MCF 10A (cell line): ENCODE results near the gene GLT1D1. TPM values are rescaled to one million over a fixed set of nuclear protein-coding genes. Genes with fewer than 3 reads are reported as not detected.

Experiments used
- BruUV-seq: library from RNA; stranded (reverse); fragments of 400-500 nt; replicated peaks from 2 replicates; lab custom pipeline; 2021; lab: Mats Ljungman, UMichigan
- CTCF ChIA-PET: fragments of 300-600 bp; sonication (Branson Sonifier 250); formaldehyde crosslinking; extraction: SDS; loops from one replicate; lab custom pipeline; 2021; ENCODE audit warnings: antibody characterized with exemption, inconsistent platforms; lab: Yijun Ruan, JAX
- POLR2A ChIA-PET: fragments of 300-600, 350-650 bp; sonication (Branson Sonifier 250); formaldehyde crosslinking; extraction: SDS; loops from one replicate; lab custom pipeline; 2020; ENCODE audit warnings: antibody characterized with exemption, inconsistent platforms; lab: Yijun Ruan, JAX
- DNase-seq: peaks from one replicate; pipeline ENCODE4 v3.0.0-alpha.2; 2018; ENCODE audit not compliant: unreplicated experiment
- H3K27ac Mint-ChIP-seq: one replicate; pipeline ENCODE4 v1.8.0; 2022; ENCODE audit warnings: mild to moderate bottlenecking, low read depth, mixed read lengths; ENCODE audit not compliant: unreplicated experiment
- H3K27me3 Mint-ChIP-seq: one replicate; pipeline ENCODE4 v1.8.0; 2022; ENCODE audit warnings: mixed read lengths; ENCODE audit not compliant: insufficient read depth, unreplicated experiment
- H3K36me3 Mint-ChIP-seq: one replicate; pipeline ENCODE4 v1.8.0; 2022; ENCODE audit warnings: mild to moderate bottlenecking, moderate library complexity, mixed read lengths; ENCODE audit not compliant: insufficient read depth, unreplicated experiment
- H3K4me1 Mint-ChIP-seq: one replicate; pipeline ENCODE4 v1.8.0; 2022; ENCODE audit warnings: mixed read lengths; ENCODE audit not compliant: insufficient read depth, unreplicated experiment
- H3K4me3 Mint-ChIP-seq: one replicate; pipeline ENCODE4 v1.8.0; 2022; ENCODE audit warnings: mild to moderate bottlenecking, moderate library complexity, mixed read lengths; ENCODE audit not compliant: unreplicated experiment
- H3K9me3 Mint-ChIP-seq: one replicate; pipeline ENCODE4 v1.8.0; 2022; ENCODE audit warnings: mixed read lengths; ENCODE audit not compliant: unreplicated experiment
- intact Hi-C: fragments of 100-400 bp; cut with micrococcal nuclease; formaldehyde crosslinking; loops from 2 replicates; pipeline ENCODE4 v1.14.1; 2022
- total RNA-seq: library from RNA; stranded (reverse); gene quantifications from 2 replicates; pipeline ENCODE4 v1.2.3, GENCODE V29; 2022
- TF ChIP-seq, protein P1 (sequence below): fragments of 200-600 bp; IDR thresholded peaks from one replicate; pipeline ENCODE4 v1.8.0; 2022; ENCODE audit warnings: antibody characterized with exemption, mild to moderate bottlenecking; ENCODE audit not compliant: unreplicated experiment

The GLT1D1 gene
- total RNA-seq, 1 experiment from 2014 or later: not detected

DNA sequence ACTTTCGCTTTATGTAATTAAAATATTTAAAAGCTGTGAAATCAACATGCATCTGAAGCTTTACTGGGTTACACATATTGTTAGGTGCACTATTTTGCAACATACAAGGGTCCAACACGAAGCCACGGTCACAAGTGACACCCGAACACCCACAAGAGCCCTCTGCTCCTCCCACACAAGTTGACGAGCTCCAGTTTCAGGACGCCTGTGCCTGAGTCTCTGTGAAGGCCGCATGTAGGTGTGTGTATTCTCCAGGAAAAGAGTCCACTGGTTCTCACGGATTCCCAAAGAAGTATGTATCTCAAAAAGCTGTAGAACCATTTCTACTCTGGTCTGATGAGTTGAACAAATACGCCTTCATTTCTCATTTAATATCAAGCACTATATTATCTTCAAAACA lies 41.5 kb upstream of the GLT1D1 start:
- H3K27me3 Mint-ChIP-seq: no peaks in the 10 kb centered on the region
- H3K4me1 Mint-ChIP-seq: peaks cover 13% of the 10 kb centered on the region
- DNase-seq: no peak
- H3K36me3 Mint-ChIP-seq: peaks cover 74% of the 10 kb centered on the region
- no TSS peak for BruUV-seq
- POLR2A ChIA-PET: no interaction called here
- TF ChIP-seq, protein P1, sequence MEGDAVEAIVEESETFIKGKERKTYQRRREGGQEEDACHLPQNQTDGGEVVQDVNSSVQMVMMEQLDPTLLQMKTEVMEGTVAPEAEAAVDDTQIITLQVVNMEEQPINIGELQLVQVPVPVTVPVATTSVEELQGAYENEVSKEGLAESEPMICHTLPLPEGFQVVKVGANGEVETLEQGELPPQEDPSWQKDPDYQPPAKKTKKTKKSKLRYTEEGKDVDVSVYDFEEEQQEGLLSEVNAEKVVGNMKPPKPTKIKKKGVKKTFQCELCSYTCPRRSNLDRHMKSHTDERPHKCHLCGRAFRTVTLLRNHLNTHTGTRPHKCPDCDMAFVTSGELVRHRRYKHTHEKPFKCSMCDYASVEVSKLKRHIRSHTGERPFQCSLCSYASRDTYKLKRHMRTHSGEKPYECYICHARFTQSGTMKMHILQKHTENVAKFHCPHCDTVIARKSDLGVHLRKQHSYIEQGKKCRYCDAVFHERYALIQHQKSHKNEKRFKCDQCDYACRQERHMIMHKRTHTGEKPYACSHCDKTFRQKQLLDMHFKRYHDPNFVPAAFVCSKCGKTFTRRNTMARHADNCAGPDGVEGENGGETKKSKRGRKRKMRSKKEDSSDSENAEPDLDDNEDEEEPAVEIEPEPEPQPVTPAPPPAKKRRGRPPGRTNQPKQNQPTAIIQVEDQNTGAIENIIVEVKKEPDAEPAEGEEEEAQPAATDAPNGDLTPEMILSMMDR: no peak
- intact Hi-C loops: no loop called here
- no peak overlapping the region for H3K4me3 Mint-ChIP-seq
- no peaks in the 10 kb centered on the region for H3K9me3 Mint-ChIP-seq
- no peak overlapping the region for H3K27ac Mint-ChIP-seq
- CTCF ChIA-PET: interaction anchor here (0.8 kb wide), 1 partner anchor 8 kb away, joined by 3 read pairs; no protein-coding TSS in a partner anchor

DNA sequence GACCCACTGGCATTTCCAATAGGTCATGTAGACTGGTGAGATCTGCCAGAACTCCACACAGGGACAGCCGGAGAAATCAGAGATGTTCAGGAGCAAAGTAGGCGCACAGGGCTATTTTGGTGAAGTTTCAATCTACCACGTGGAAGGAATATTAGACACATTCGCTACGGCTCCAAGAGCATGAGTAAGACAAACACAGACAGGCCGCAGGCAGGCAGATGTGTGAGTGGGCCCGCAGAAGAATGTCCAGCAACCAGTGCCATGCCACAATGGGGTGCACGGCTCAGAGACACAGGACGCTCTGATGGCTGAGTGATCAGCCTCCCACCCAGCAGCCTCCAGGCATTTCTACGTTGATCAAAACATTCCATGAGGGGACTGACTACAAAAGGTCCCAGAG lies 39.9 kb upstream of the GLT1D1 start:
- peaks cover 29% of the 10 kb centered on the region for H3K4me1 Mint-ChIP-seq
- no peaks in the 10 kb centered on the region for H3K9me3 Mint-ChIP-seq
- H3K27ac Mint-ChIP-seq: no peak overlapping the region
- BruUV-seq: no TSS peak
- peaks cover 62% of the 10 kb centered on the region for H3K36me3 Mint-ChIP-seq
- TF ChIP-seq, protein P1: no peak
- no peaks in the 10 kb centered on the region for H3K27me3 Mint-ChIP-seq
- no peak for DNase-seq
- POLR2A ChIA-PET: no interaction called here
- no peak overlapping the region for H3K4me3 Mint-ChIP-seq
- CTCF ChIA-PET: no interaction called here
- intact Hi-C loops: no loop called here

DNA sequence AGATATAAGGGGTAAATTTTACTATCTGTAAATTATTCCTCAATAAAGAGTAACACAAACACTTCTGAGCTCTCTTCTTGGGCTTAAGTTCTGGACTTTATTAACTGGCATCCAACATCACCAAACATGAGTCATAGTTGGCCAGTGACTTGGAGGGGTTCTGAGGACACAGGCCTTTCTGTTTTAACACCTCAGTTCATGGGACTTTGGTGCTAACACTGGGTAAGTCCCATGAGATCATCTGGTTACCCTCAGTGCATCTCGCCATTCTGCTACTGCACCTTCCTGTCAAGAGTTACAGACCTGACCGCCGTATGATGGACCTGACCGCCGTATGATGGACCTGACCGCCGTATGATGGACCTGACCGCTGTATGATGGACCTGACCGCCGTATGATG lies 39.4 kb upstream of the GLT1D1 start:
- H3K4me1 Mint-ChIP-seq: peaks cover 34% of the 10 kb centered on the region
- H3K4me3 Mint-ChIP-seq: no peak overlapping the region
- POLR2A ChIA-PET: no interaction called here
- intact Hi-C loops: no loop called here
- TF ChIP-seq, protein P1: no peak
- H3K27ac Mint-ChIP-seq: no peak overlapping the region
- no peaks in the 10 kb centered on the region for H3K27me3 Mint-ChIP-seq
- no TSS peak for BruUV-seq
- CTCF ChIA-PET: no interaction called here
- H3K36me3 Mint-ChIP-seq: peaks cover 58% of the 10 kb centered on the region
- no peaks in the 10 kb centered on the region for H3K9me3 Mint-ChIP-seq
- no peak for DNase-seq

DNA sequence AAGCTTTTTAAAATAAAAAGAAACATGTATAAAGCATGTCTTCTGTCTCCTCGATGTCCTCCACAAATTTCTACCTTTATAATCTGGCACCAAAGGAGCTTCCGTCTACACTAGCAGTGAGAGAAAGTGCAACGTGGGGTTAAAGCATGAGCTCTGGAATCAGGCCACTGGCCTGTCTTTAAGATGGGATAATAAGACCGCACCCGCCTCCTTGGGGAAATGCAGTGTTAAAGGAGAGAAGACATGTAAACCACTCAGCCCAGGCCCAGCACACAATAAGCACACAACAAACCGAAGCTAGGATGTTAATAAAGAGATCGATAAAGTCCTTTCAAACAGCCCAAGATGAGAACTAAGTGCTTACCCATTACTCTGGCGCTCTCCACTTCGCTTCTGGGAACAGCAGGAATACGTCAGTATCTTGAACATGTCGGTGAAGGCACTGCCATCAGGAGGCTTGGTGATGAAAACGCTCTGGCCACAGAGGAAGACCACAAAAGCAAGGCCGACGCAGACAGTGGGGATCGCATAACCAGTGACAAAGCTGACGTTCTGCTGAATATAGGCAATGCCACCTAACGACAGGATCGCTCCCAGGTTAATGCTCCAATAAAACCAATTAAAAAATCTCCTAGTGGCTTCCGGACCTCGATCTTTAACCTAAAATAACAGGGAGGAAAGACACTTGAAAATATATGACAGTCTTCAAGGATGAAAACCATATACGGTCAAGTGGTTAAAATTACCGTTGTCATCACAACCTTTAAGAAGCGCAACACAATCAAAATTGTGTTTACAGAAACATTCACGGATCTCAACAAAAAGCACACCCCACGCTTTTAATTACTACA lies 38.6 kb upstream of the GLT1D1 start:
- Mint-ChIP-seq H3K36me3 (peaks cover 52% of the 10 kb centered on the region), H3K9me3 (no peaks in the 10 kb centered on the region), H3K4me1 (peaks cover 34% of the 10 kb centered on the region), H3K27ac (no peak overlapping the region), H3K27me3 (no peaks in the 10 kb centered on the region), H3K4me3 (no peak overlapping the region)
- no TSS peak for BruUV-seq
- TF ChIP-seq, protein P1: no peak
- ChIA-PET POLR2A (no interaction called here), CTCF (interaction anchor here (0.7 kb wide), 1 partner anchor 22 kb away, joined by 3 read pairs; no protein-coding TSS in a partner anchor)
- DNase-seq: no peak
- intact Hi-C loops: no loop called here
